ENCODE data around the gene CDHR1.
A peak's percentile ranks its signal among the peaks of the same experiment; 100 is the strongest.
"Not testable (repeated sequence)": the region's sequence is repeated elsewhere in the genome, so short reads cannot be mapped to it uniquely, and the experiment has no call there.

CDHR1 gene

GRCh38 chr10:84175436-84175835 is 18.9 kb upstream of the CDHR1 start:
- no peak for DNase-seq (ENCODE audit: low read depth)

- no peak for DNase-seq (ENCODE audit: low read depth)
Observed at GRCh38 chr10:84176351-84176750, 18.0 kb upstream of the CDHR1 start.

- no peak for DNase-seq (ENCODE audit: low read depth)
Observed at GRCh38 chr10:84176836-84177474, 17.4 kb upstream of the CDHR1 start.

- no peak for DNase-seq (ENCODE audit: low read depth)
Observed at GRCh38 chr10:84177541-84178141, 16.7 kb upstream of the CDHR1 start.

GRCh38 chr10:84178160-84178609 is 16.2 kb upstream of the CDHR1 start:
- no peak for DNase-seq (ENCODE audit: low read depth)

GRCh38 chr10:84179059-84179710 is 15.2 kb upstream of the CDHR1 start:
- DNase-seq (ENCODE audit: low read depth) = peak; percentile 79

- DNase-seq (ENCODE audit: low read depth) = not testable (repeated sequence)
Observed at GRCh38 chr10:84180386-84180785, 14.0 kb upstream of the CDHR1 start.

GRCh38 chr10:84181631-84182030 is 12.7 kb upstream of the CDHR1 start:
- DNase-seq (ENCODE audit: low read depth) = no peak

- DNase-seq (ENCODE audit: low read depth) = no peak
Observed at GRCh38 chr10:84184517-84184916, 9.8 kb upstream of the CDHR1 start.

GRCh38 chr10:84185526-84186175 is 8.7 kb upstream of the CDHR1 start:
- DNase-seq (ENCODE audit: low read depth) = no peak

- no peak for DNase-seq (ENCODE audit: low read depth)
Observed at GRCh38 chr10:84188815-84189214, 5.5 kb upstream of the CDHR1 start.

GRCh38 chr10:84190621-84191020 is 3.7 kb upstream of the CDHR1 start:
- no peak for DNase-seq (ENCODE audit: low read depth)

GRCh38 chr10:84191106-84191505 is 3.2 kb upstream of the CDHR1 start:
- DNase-seq (ENCODE audit: low read depth) = no peak

GRCh38 chr10:84193327-84193726 is 1.0 kb upstream of the CDHR1 start:
- no peak for DNase-seq (ENCODE audit: low read depth)

GRCh38 chr10:84193846-84194423 is 402 bp upstream of the CDHR1 start:
- DNase-seq (ENCODE audit: low read depth) = no peak

- DNase-seq (ENCODE audit: low read depth) = no peak
Observed at GRCh38 chr10:84195044-84195830, 900 bp downstream of the CDHR1 start.

GRCh38 chr10:84196083-84196482 is 1.7 kb downstream of the CDHR1 start:
- no peak for DNase-seq (ENCODE audit: low read depth)

GRCh38 chr10:84196941-84197340 is 2.6 kb downstream of the CDHR1 start:
- DNase-seq (ENCODE audit: low read depth) = no peak

GRCh38 chr10:84197643-84198042 is 3.3 kb downstream of the CDHR1 start:
- DNase-seq (ENCODE audit: low read depth) = no peak

- no peak for DNase-seq (ENCODE audit: low read depth)
Observed at GRCh38 chr10:84198206-84198915, 4.0 kb downstream of the CDHR1 start.
